Astrocyte (in vitro differentiated cells and primary cell): ENCODE data around the gene REEP3. TPM values are rescaled to one million over a fixed set of nuclear protein-coding genes. Genes with fewer than 3 reads are reported as not detected.

Experiments
- DNase-seq: peaks from one replicate; pipeline ENCODE4 v3.0.0-alpha.2; 2010; ENCODE audit warnings: low read depth
- FAIRE-seq: peaks from 2 replicates; lab custom pipeline; 2011; peaks lifted over from hg19 to GRCh38; lab: Jason Lieb, UNC
- H2AFZ ChIP-seq: 2 replicates; pipeline ENCODE4 v1.6.0; 2012; ENCODE audit warnings: low read depth, low read length, inconsistent platforms
- H3K27ac ChIP-seq: 2 replicates; pipeline ENCODE4 v1.5.1; 2011; ENCODE audit warnings: low read depth, low read length, inconsistent platforms
- H3K27me3 ChIP-seq: 2 replicates; pipeline ENCODE4 v1.6.0; 2011; ENCODE audit warnings: low read length, inconsistent platforms; ENCODE audit not compliant: insufficient read depth
- H3K36me3 ChIP-seq: 2 replicates; pipeline ENCODE4 v1.5.1; 2011; ENCODE audit warnings: low read length, inconsistent platforms; ENCODE audit not compliant: insufficient read depth
- H3K4me1 ChIP-seq: 2 replicates; pipeline ENCODE4 v1.5.1; 2011; ENCODE audit warnings: low read length, inconsistent platforms; ENCODE audit not compliant: insufficient read depth
- H3K4me2 ChIP-seq: 2 replicates; pipeline ENCODE4 v1.6.0; 2012; ENCODE audit warnings: low read length, inconsistent platforms
- H3K4me3 ChIP-seq: 2 replicates; pipeline ENCODE4 v1.5.1; 2011; ENCODE audit warnings: low read depth, mild to moderate bottlenecking, low read length, inconsistent platforms; ENCODE audit not compliant: insufficient read depth
- H3K79me2 ChIP-seq: 2 replicates; pipeline ENCODE4 v1.6.0; 2012; ENCODE audit warnings: mild to moderate bottlenecking, low read length, inconsistent platforms; ENCODE audit not compliant: insufficient read depth
- H3K9ac ChIP-seq: 2 replicates; pipeline ENCODE4 v1.6.0; 2012; ENCODE audit warnings: mild to moderate bottlenecking, low read length, inconsistent platforms
- H3K9me3 ChIP-seq: 2 replicates; pipeline ENCODE4 v1.5.1; 2012; ENCODE audit warnings: low read depth, mild to moderate bottlenecking, low read length, inconsistent platforms; ENCODE audit not compliant: insufficient read depth
- H4K20me1 ChIP-seq: 2 replicates; pipeline ENCODE4 v1.6.0; 2012; ENCODE audit warnings: low read length, inconsistent platforms; ENCODE audit not compliant: insufficient read depth
- H3K27ac Mint-ChIP-seq: one replicate; pipeline ENCODE4 v1.8.0; 2021; ENCODE audit warnings: mild to moderate bottlenecking, mixed read lengths; ENCODE audit not compliant: unreplicated experiment
- H3K27me3 Mint-ChIP-seq: one replicate; pipeline ENCODE4 v1.8.0; 2021; ENCODE audit warnings: low read depth, mixed read lengths; ENCODE audit not compliant: unreplicated experiment
- H3K36me3 Mint-ChIP-seq: one replicate; pipeline ENCODE4 v1.8.0; 2021; ENCODE audit warnings: low read depth, mixed read lengths; ENCODE audit not compliant: unreplicated experiment
- H3K4me1 Mint-ChIP-seq: one replicate; pipeline ENCODE4 v1.8.0; 2021; ENCODE audit warnings: low read depth, mixed read lengths; ENCODE audit not compliant: unreplicated experiment
- H3K4me3 Mint-ChIP-seq: one replicate; pipeline ENCODE4 v1.8.0; 2021; ENCODE audit warnings: mild to moderate bottlenecking, moderate library complexity, mixed read lengths; ENCODE audit not compliant: unreplicated experiment
- H3K9me3 Mint-ChIP-seq: one replicate; pipeline ENCODE4 v1.8.0; 2021; ENCODE audit warnings: mild to moderate bottlenecking, mixed read lengths; ENCODE audit not compliant: unreplicated experiment
- CTCF ChIP-seq: IDR thresholded peaks from 2 replicates; pipeline ENCODE4 v1.5.1; 2011; ENCODE audit warnings: low read depth, mild to moderate bottlenecking, inconsistent platforms, low read length, moderate library complexity; ENCODE audit not compliant: insufficient read depth
- EZH2 ChIP-seq: IDR thresholded peaks from 2 replicates; pipeline ENCODE4 v1.6.1; 2012; ENCODE audit warnings: mild to moderate bottlenecking, low read length, inconsistent platforms; ENCODE audit not compliant: insufficient read depth
- total RNA-seq: library from RNA; stranded (reverse); gene quantifications from 2 replicates; pipeline ENCODE4 v1.2.1, GENCODE V29; 2021

REEP3 gene
- total RNA-seq, 1 donor from 2014 or later: 44.6 TPM

GRCh38 chr10:63614371-63614891, 93.2 kb downstream of the REEP3 start:
- Histone ChIP-seq H3K4me2 (no peak overlapping the region), H3K27ac (no peak overlapping the region)

GRCh38 chr10:63618552-63618951, 97.4 kb downstream of the REEP3 start:
- H4K20me1 ChIP-seq: no peaks in the 10 kb centered on the region
- TF ChIP-seq EZH2 (no peak), CTCF (no peak)
- no peak overlapping the region for H3K4me3 ChIP-seq
- Mint-ChIP-seq H3K4me1 (peaks cover 4% of the 10 kb centered on the region), H3K4me3 (no peak overlapping the region), H3K36me3 (peaks cover 4% of the 10 kb centered on the region), H3K9me3 (no peaks in the 10 kb centered on the region), H3K27ac (no peak overlapping the region), H3K27me3 (no peaks in the 10 kb centered on the region)
- H3K36me3 ChIP-seq: peaks cover 4% of the 10 kb centered on the region
- H3K4me2 ChIP-seq: no peak overlapping the region
- no peaks in the 10 kb centered on the region for H3K27me3 ChIP-seq
- no peak overlapping the region for H3K27ac ChIP-seq
- no peak for DNase-seq
- no peak for FAIRE-seq
- no peaks in the 10 kb centered on the region for H3K9me3 ChIP-seq
- no peaks in the 10 kb centered on the region for H3K79me2 ChIP-seq
- H3K4me1 ChIP-seq: no peaks in the 10 kb centered on the region
- H2AFZ ChIP-seq: no peak overlapping the region
- no peak overlapping the region for H3K9ac ChIP-seq

More at GRCh38 chr10:63614371-63614891, 93.2 kb downstream of the REEP3 start:
- Histone ChIP-seq H3K4me3 (no peak overlapping the region), H4K20me1 (no peaks in the 10 kb centered on the region), H2AFZ (no peak overlapping the region), H3K79me2 (no peaks in the 10 kb centered on the region), H3K36me3 (no peaks in the 10 kb centered on the region), H3K9ac (no peak overlapping the region), H3K9me3 (no peaks in the 10 kb centered on the region), H3K27me3 (no peaks in the 10 kb centered on the region), H3K4me1 (peaks cover 7% of the 10 kb centered on the region)
- Mint-ChIP-seq H3K4me3 (no peak overlapping the region), H3K27me3 (no peaks in the 10 kb centered on the region), H3K4me1 (peaks cover 4% of the 10 kb centered on the region), H3K27ac (peak overlapping the region; percentile 26), H3K36me3 (peaks cover 2% of the 10 kb centered on the region), H3K9me3 (no peaks in the 10 kb centered on the region)
- TF ChIP-seq EZH2 (no peak), CTCF (no peak)
- no peak for FAIRE-seq
- peak; percentile 24 for DNase-seq

- Histone ChIP-seq H3K4me2 (no peak overlapping the region), H3K27me3 (no peaks in the 10 kb centered on the region), H2AFZ (no peak overlapping the region), H3K4me1 (no peaks in the 10 kb centered on the region), H3K36me3 (peaks cover 4% of the 10 kb centered on the region), H3K27ac (no peak overlapping the region), H3K9ac (no peak overlapping the region), H3K79me2 (no peaks in the 10 kb centered on the region), H4K20me1 (no peaks in the 10 kb centered on the region), H3K4me3 (no peak overlapping the region), H3K9me3 (no peaks in the 10 kb centered on the region)
- Mint-ChIP-seq H3K36me3 (peaks cover 4% of the 10 kb centered on the region), H3K4me3 (no peak overlapping the region), H3K27ac (no peak overlapping the region), H3K27me3 (no peaks in the 10 kb centered on the region), H3K4me1 (peaks cover under 1% of the 10 kb centered on the region), H3K9me3 (no peaks in the 10 kb centered on the region)
- DNase-seq (no peak), FAIRE-seq (no peak)
- TF ChIP-seq CTCF (no peak), EZH2 (no peak)
These were observed 98.2 kb downstream of the REEP3 start for GRCh38 chr10:63619426-63619825.
